Neural cell (in vitro differentiated cells): Measurements from ENCODE around the gene CACNA2D1. TPM values are rescaled to one million over a fixed set of nuclear protein-coding genes. Genes with fewer than 3 reads are reported as not detected.

Source experiments
- H2AFZ ChIP-seq: fragments of 200-600, 300-800 bp; sonication (generic), shearing (Covaris generic); 2 replicates; pipeline ENCODE4 v1.6.0; 2014; ENCODE audit warnings: low read depth, mild to moderate bottlenecking, antibody characterized with exemption, low read length, moderate library complexity
- H3F3A ChIP-seq: fragments of 200-600 bp; shearing (Covaris generic); 2 replicates; pipeline ENCODE4 v1.6.1; 2016; ENCODE audit warnings: mild to moderate bottlenecking, moderate library complexity, mixed read lengths, antibody characterized with exemption, low read length; ENCODE audit not compliant: insufficient read depth, poor library complexity, severe bottlenecking
- H3K27ac ChIP-seq: fragments of 200-600, 300-800 bp; sonication (generic), shearing (Covaris generic); 2 replicates; pipeline ENCODE4 v1.5.1; 2014; ENCODE audit warnings: mild to moderate bottlenecking, low read length, moderate library complexity
- H3K27me3 ChIP-seq: fragments of 300-800, 200-600 bp; sonication (generic), shearing (Covaris generic); 2 replicates; pipeline ENCODE4 v1.6.0; 2014; ENCODE audit warnings: mild to moderate bottlenecking, low read depth, low read length, moderate library complexity; ENCODE audit not compliant: insufficient read depth
- H3K36me3 ChIP-seq: fragments of 300-800, 200-600 bp; sonication (generic), shearing (Covaris generic); 2 replicates; pipeline ENCODE4 v1.5.1; 2014; ENCODE audit warnings: mild to moderate bottlenecking, antibody characterized with exemption, low read length, moderate library complexity; ENCODE audit not compliant: insufficient read depth
- H3K4me2 ChIP-seq: fragments of 300-800, 200-600 bp; sonication (generic), shearing (Covaris generic); 2 replicates; pipeline ENCODE4 v1.6.0; 2014; ENCODE audit warnings: mild to moderate bottlenecking, low read length
- H3K4me3 ChIP-seq: fragments of 300-800, 200-600 bp; sonication (generic), shearing (Covaris generic); 2 replicates; pipeline ENCODE4 v1.5.1; 2014; ENCODE audit warnings: mild to moderate bottlenecking, low read length, moderate library complexity
- H3K79me2 ChIP-seq: fragments of 200-600 bp; shearing (Covaris generic); replicated peaks from 2 replicates; pipeline ENCODE4 v1.6.0; 2014; ENCODE audit warnings: mild to moderate bottlenecking, low read length, moderate library complexity; ENCODE audit not compliant: insufficient read depth
- H3K9ac ChIP-seq: fragments of 300-800, 200-600 bp; sonication (generic), shearing (Covaris generic); 2 replicates; pipeline ENCODE4 v1.6.1; 2016; ENCODE audit warnings: mild to moderate bottlenecking, low read length, mixed read lengths
- H3K9me2 ChIP-seq: fragments of 200-600 bp; shearing (Covaris generic); 2 replicates; pipeline ENCODE4 v1.6.1; 2016; ENCODE audit warnings: mild to moderate bottlenecking, low read length, mixed read lengths; ENCODE audit not compliant: insufficient read depth
- H3K9me3 ChIP-seq: fragments of 200-600, 300-800 bp; sonication (generic), shearing (Covaris generic); 2 replicates; pipeline ENCODE4 v1.6.1; 2016; ENCODE audit warnings: mild to moderate bottlenecking, mixed run types, low read length, moderate library complexity, mixed read lengths
- H4K20me1 ChIP-seq: fragments of 200-600 bp; shearing (Covaris generic); 2 replicates; pipeline ENCODE4 v1.6.1; 2016; ENCODE audit warnings: mild to moderate bottlenecking, mixed run types; ENCODE audit not compliant: insufficient read depth
- EP300 ChIP-seq: fragments of 450-650 bp; conservative IDR thresholded peaks from 2 replicates; pipeline ENCODE4 v1.6.1; 2014; ENCODE audit warnings: antibody characterized with exemption, mild to moderate bottlenecking, moderate library complexity; ENCODE audit not compliant: poor library complexity, severe bottlenecking
- EZH2 ChIP-seq: fragments of 200-600, 300-800 bp; shearing (Covaris generic), sonication (generic); IDR thresholded peaks from 2 replicates; pipeline ENCODE4 v1.6.1; 2014; ENCODE audit warnings: antibody characterized with exemption, low read length, borderline replicate concordance, mild to moderate bottlenecking; ENCODE audit not compliant: insufficient read depth, poor library complexity, severe bottlenecking
- MXI1 ChIP-seq: fragments of 450-650 bp; conservative IDR thresholded peaks from 2 replicates; pipeline ENCODE4 v1.6.1; 2014; ENCODE audit warnings: antibody characterized with exemption, mild to moderate bottlenecking; ENCODE audit not compliant: poor library complexity, severe bottlenecking
- POLR2AphosphoS5 ChIP-seq: IDR thresholded peaks from 2 replicates; pipeline ENCODE4 v1.6.1; 2012
- RAD21 ChIP-seq: fragments of 450-650 bp; conservative IDR thresholded peaks from 2 replicates; pipeline ENCODE4 v1.6.1; 2014; ENCODE audit warnings: antibody characterized with exemption, mild to moderate bottlenecking, moderate library complexity
- SMC3 ChIP-seq: fragments of 450-650 bp; conservative IDR thresholded peaks from 2 replicates; pipeline ENCODE4 v1.6.1; 2014; ENCODE audit warnings: antibody characterized with exemption, mild to moderate bottlenecking, moderate library complexity; ENCODE audit not compliant: poor library complexity
- TAF1 ChIP-seq: IDR thresholded peaks from 2 replicates; pipeline ENCODE4 v1.6.1; 2012; ENCODE audit warnings: low read depth
- polyA plus RNA-seq: library from polyadenylated mRNA; depleted of rRNA; stranded (reverse); fragments of >200 nt; gene quantifications from 2 replicates; pipeline ENCODE4 v1.2.3, GENCODE V29; 2014
- TF ChIP-seq, protein P1 (sequence below): fragments of 450-650 bp; IDR thresholded peaks from 2 replicates; pipeline ENCODE4 v1.5.1; 2014; ENCODE audit warnings: antibody characterized with exemption, mild to moderate bottlenecking, moderate library complexity; ENCODE audit not compliant: poor library complexity, severe bottlenecking
- TF ChIP-seq, protein P2 (sequence below): IDR thresholded peaks from 2 replicates; pipeline ENCODE4 v1.6.1; 2012; ENCODE audit warnings: borderline replicate concordance

The CACNA2D1 gene
- polyA plus RNA-seq, 1 donor from 2014 or later = 7.0 TPM

DNA sequence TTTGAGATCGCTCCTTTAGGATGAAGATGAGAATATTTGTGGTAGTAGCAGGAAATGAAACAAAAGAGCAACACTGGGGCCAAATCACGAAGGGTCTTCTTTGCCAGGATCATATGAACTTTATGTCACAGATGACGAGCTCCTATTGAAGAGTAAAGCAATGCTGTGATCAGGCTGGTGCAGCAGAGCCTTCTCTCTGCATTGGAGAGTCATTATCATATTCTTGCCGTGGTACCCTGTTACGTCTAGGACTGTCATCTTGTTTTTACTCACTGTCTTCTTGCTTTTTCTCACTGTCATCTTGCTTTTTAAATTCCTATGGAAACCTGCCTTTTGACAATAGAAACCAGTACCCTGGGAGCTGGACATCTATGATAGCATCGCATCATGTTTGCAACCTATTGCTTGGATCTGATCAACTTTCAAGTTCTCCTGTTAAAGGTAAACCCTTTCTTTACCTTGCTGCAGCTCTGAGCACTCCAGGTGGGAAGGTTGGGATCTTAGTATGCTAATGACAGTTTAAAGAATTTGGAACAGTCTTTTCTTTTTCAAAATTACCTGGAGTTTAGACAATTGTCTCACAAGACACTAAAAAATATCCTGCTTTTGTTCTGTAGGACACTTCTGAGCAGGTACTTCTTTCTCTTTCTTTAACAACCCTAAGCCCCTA is 27.9 kb upstream of the CACNA2D1 start:
- Histone ChIP-seq H3K9me3 (no peaks in the 10 kb centered on the region), H3K4me2 (no peak overlapping the region), H3F3A (no peaks in the 10 kb centered on the region), H3K9ac (no peak overlapping the region), H4K20me1 (no peaks in the 10 kb centered on the region), H3K27me3 (no peaks in the 10 kb centered on the region), H3K27ac (no peak overlapping the region), H3K79me2 (no peaks in the 10 kb centered on the region), H3K36me3 (no peaks in the 10 kb centered on the region), H3K9me2 (no peaks in the 10 kb centered on the region), H3K4me3 (no peak overlapping the region), H2AFZ (no peak overlapping the region)
- TF ChIP-seq EP300 (peak; percentile 21), EZH2 (no peak)

DNA sequence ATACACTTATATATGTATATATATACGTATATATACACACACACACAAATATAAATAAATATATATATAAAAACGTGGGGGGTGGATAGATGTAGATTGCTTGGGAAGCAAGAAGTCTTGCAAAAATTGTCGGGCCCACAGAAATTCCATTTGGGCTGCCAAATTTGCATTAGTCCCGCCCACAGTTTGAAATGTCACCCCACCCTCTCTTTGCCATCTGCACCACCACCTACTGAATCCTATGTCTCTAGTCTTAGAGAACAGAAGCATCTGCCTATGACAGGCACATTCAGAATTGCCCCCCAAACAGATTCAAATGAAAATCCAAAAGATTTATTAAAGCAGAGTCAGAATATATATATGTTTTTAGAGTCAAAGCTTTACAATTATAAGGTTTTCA is 25.6 kb upstream of the CACNA2D1 start:
- Histone ChIP-seq H3F3A (no peaks in the 10 kb centered on the region), H3K79me2 (no peaks in the 10 kb centered on the region), H3K9me2 (no peaks in the 10 kb centered on the region), H3K9ac (no peak overlapping the region), H3K36me3 (no peaks in the 10 kb centered on the region), H3K4me3 (no peak overlapping the region), H4K20me1 (no peaks in the 10 kb centered on the region), H3K27ac (no peak overlapping the region), H3K27me3 (no peaks in the 10 kb centered on the region), H2AFZ (no peak overlapping the region), H3K4me2 (no peak overlapping the region), H3K9me3 (no peaks in the 10 kb centered on the region)
- TF ChIP-seq, protein P1, sequence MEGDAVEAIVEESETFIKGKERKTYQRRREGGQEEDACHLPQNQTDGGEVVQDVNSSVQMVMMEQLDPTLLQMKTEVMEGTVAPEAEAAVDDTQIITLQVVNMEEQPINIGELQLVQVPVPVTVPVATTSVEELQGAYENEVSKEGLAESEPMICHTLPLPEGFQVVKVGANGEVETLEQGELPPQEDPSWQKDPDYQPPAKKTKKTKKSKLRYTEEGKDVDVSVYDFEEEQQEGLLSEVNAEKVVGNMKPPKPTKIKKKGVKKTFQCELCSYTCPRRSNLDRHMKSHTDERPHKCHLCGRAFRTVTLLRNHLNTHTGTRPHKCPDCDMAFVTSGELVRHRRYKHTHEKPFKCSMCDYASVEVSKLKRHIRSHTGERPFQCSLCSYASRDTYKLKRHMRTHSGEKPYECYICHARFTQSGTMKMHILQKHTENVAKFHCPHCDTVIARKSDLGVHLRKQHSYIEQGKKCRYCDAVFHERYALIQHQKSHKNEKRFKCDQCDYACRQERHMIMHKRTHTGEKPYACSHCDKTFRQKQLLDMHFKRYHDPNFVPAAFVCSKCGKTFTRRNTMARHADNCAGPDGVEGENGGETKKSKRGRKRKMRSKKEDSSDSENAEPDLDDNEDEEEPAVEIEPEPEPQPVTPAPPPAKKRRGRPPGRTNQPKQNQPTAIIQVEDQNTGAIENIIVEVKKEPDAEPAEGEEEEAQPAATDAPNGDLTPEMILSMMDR = no peak
- TF ChIP-seq EP300 (no peak), SMC3 (no peak), TAF1 (no peak)

DNA sequence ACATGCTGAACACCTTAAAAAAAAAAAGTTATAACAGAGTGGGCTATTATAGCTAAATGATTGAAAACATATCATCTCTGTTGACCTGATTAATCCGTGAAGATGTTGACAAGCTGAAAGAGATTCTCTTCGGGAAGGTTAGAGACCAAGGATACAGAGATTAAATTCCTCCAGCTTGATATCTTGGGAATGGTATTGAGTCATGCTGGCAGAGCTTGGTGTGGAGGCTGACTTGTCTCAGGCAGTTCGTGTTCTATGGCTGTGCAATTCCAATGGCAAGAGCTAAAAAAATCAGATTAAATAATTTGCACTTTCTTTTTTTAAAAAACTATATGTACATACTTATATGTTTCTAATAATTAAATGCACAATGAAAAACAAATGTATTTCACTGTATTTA is 24.9 kb upstream of the CACNA2D1 start:
- no peaks in the 10 kb centered on the region for H3K79me2 ChIP-seq
- no peak for TF ChIP-seq TAF1
- TF ChIP-seq POLR2AphosphoS5 = no peak
- no peak for TF ChIP-seq RAD21
- TF ChIP-seq, protein P1 = no peak
- no peak for TF ChIP-seq SMC3
- TF ChIP-seq EZH2 = no peak
- TF ChIP-seq MXI1 = no peak
- TF ChIP-seq, protein P2, sequence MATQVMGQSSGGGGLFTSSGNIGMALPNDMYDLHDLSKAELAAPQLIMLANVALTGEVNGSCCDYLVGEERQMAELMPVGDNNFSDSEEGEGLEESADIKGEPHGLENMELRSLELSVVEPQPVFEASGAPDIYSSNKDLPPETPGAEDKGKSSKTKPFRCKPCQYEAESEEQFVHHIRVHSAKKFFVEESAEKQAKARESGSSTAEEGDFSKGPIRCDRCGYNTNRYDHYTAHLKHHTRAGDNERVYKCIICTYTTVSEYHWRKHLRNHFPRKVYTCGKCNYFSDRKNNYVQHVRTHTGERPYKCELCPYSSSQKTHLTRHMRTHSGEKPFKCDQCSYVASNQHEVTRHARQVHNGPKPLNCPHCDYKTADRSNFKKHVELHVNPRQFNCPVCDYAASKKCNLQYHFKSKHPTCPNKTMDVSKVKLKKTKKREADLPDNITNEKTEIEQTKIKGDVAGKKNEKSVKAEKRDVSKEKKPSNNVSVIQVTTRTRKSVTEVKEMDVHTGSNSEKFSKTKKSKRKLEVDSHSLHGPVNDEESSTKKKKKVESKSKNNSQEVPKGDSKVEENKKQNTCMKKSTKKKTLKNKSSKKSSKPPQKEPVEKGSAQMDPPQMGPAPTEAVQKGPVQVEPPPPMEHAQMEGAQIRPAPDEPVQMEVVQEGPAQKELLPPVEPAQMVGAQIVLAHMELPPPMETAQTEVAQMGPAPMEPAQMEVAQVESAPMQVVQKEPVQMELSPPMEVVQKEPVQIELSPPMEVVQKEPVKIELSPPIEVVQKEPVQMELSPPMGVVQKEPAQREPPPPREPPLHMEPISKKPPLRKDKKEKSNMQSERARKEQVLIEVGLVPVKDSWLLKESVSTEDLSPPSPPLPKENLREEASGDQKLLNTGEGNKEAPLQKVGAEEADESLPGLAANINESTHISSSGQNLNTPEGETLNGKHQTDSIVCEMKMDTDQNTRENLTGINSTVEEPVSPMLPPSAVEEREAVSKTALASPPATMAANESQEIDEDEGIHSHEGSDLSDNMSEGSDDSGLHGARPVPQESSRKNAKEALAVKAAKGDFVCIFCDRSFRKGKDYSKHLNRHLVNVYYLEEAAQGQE = no peak
- TF ChIP-seq EP300 = no peak
- H3K9me3 ChIP-seq = no peaks in the 10 kb centered on the region
- H3K27me3 ChIP-seq = no peaks in the 10 kb centered on the region
- no peaks in the 10 kb centered on the region for H3F3A ChIP-seq
- H3K27ac ChIP-seq = no peak overlapping the region
- H2AFZ ChIP-seq = no peak overlapping the region
- H4K20me1 ChIP-seq = no peaks in the 10 kb centered on the region
- H3K9me2 ChIP-seq = no peaks in the 10 kb centered on the region
- no peak overlapping the region for H3K4me2 ChIP-seq
- H3K36me3 ChIP-seq = no peaks in the 10 kb centered on the region
- no peak overlapping the region for H3K9ac ChIP-seq
- H3K4me3 ChIP-seq = no peak overlapping the region
